Left hindlimb (tissue), 1 donor: ENCODE measurements around the gene FSTL5.

Source experiments
- DNase-seq: peaks from one replicate; pipeline ENCODE4 v3.0.0-alpha.2; 2018

FSTL5 gene

DNA sequence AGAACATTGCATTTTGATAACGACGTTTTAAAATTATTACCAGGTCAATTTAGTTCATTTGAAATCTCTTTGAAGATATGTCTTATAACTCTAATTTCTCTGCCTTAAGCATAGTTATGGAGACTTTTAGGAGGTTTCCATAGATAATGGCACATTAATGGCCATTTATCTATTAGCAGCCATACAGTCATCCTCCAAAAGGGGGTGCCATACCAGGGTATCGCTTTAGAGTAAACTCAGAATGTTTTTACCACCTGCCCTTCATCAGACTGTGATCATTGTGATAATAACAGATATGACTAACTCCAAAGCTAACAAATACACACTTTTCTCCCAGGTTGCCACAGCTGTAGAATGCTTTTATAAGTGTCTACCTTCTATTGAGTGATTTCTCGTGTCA is 461.5 kb downstream of the FSTL5 start:
- DNase-seq, result no peak

DNA sequence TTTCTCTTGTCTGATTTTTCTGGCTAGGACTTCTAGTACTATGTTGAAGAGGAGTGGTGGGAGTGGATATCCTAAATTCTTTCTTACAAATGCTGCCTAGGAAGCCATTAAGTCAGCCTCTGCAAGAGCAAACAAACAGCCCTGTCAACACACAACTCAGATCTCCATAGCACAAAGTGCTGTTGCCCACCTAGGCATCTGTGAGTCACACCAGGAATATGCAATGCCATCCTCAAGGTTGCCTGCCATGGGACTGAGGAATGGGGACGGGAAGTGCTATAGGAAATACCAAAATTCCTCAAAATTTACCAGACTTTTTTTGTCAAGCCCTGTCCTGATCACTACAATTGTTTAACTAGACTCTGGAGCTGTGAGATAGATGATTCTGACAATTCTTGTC is 466.9 kb downstream of the FSTL5 start:
- DNase-seq, result no peak

DNA sequence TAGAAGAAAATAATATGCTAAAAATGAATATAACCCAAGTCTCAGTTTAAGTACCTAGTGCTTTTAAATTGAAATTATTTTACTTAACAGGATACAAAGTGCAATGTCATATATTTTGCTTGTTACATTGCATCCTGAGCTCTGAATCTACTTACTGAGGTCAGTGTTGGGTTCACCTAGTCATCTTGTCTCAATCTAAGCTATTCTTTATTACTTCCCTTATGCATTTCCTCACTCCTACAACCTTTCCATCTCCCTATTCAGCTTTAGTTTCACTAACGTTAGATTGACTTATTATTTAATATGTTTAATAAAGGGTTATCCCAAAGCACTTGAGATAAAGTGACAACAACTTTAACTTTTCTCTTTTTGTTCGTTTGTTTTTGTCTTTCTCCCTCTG is 483.7 kb downstream of the FSTL5 start:
- DNase-seq, result no peak

DNA sequence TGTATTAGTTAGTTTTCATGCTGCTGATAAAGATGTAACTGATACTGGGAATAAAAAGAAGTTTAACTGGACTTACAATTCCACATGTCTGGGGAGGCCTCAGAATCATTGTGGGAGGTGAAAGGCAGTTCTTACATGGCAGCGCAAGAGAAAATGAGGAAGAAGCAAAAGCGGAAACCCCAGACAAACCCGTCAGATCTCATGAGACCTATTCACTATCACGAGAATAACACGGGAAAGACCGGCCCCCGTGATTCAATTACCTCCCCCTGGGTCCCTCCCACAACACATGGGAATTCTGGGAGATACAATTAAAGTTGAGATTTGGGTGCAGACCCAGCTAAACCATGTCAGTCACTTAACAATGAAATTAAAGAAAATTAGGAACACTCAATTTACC is 499.1 kb downstream of the FSTL5 start:
- DNase-seq, result no peak

DNA sequence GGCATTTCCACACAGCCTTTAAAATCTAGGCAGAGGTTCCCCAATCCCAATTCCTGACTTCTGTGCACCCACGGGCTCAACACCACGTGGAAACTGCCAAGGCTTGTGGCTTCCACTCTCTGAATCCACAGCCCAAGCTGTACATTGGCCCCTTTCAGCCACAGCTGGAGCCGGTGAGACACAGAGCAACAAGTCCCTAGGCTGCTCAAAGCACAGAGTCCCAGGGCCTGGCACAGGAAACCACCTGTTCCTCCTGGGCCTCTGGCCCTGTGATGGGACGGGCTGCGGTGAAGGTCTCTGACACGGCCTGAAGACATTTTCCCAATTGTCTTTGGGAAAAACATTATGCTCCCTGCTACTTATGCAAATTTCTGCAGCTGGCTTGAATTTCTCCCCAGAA is 500.0 kb downstream of the FSTL5 start:
- no peak for DNase-seq

DNA sequence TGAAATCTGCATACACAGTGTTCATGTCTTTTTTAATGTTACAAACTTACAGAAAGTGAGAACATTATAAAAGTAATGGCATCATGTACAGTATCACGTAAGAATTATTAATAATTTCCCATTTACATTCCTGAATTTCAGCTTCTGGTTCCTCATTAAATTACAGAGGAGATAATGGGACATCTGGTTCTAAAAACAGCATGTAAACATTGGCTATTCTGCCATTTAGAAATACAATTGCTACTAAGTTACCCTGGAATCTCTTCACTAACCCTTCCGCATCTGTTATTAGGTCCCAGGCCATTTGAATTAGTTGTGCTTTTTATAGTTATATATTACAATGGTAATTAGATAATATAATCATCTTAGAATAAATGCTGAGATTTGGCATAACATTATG is 505.1 kb downstream of the FSTL5 start:
- DNase-seq, result no peak

DNA sequence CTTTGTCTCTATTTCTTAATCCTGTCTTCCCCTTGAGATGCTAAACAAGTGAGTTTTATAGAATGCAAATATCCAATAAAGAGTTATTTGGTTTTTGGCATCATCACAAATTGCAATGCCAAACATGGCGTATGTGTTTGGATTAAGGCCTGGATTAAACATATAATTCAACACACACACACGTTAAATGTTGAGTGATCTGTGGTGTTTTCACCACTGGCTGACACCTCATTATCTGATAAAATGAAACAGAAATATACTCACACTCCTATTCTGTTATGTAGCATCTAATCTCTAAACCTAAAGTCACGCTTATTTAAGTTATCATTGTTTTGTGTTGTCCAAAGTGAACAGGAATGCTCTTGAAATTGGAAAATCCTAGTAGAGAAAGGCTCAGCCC is 506.2 kb downstream of the FSTL5 start:
- DNase-seq, result no peak

DNA sequence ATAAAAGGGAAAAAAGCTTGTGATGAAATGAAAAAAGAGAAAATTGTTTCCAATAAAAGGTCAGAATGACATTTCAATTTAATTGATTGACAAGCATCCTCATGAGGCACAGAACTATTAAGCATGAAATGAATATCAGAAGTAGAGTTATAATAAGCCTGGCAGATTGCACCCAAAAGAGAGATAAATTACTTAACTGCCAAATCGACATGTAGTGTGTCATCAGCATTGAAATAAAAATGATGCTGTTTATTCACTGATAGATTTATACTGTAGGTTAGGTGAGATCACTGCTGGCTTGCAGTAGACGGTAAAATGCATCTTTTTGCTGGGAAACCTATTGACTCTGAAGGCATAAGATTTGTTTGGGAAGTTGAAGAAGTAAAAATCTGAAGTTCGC is 507.2 kb downstream of the FSTL5 start:
- no peak for DNase-seq

DNA sequence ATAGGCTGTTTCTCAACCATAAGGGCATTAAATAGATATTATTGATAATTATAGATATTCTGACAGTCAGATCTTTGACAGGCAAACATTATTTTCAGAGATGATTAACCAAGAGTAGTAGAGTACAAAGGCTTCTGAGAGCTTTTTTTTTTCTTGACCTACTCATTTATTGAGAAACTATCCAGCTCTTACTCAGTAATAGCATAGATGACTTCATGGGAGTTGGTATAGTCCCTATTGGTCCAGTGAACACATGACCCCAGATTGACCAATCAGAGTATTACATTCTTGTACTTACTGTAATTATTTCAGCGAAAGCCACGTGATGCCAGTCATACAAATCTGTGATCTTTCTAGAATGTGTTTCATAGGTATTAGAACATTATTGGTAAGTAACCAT is 508.7 kb downstream of the FSTL5 start:
- no peak for DNase-seq

DNA sequence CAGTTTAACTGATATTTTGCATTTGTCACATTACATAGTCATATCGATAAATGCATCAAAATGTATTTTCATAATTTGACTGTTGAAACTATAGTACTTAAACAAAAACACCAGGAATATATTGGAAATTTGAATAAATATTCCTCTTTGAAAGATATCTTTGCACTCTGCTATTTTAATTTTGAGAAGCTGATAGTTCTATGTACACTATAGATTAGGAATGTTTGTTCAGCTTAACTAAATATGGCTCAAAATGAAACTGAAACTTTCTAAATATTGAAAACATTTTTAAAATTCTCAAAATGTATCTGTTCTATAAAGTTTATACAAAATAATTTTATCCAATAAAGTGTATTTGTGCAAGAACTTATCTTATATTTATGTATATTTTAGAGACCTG is 510.1 kb downstream of the FSTL5 start:
- no peak for DNase-seq

DNA sequence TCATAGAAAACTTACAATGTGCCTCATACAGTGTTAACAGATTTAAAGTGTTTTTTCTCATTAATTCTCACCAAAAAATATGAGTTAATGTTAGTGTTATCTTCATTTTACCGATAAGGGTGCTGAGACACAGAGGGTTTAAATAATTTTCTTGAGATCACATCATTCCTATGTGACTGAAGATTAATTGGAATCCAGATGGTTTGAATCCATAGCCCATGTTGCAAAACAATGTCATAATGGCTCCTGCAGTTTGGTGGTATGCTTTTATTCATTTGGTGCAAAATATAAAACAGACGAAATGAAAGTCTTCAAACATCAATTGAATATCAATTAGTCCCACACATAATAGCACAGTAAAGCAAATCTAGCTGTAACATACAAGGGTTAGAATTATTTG is 512.2 kb downstream of the FSTL5 start:
- no peak for DNase-seq

DNA sequence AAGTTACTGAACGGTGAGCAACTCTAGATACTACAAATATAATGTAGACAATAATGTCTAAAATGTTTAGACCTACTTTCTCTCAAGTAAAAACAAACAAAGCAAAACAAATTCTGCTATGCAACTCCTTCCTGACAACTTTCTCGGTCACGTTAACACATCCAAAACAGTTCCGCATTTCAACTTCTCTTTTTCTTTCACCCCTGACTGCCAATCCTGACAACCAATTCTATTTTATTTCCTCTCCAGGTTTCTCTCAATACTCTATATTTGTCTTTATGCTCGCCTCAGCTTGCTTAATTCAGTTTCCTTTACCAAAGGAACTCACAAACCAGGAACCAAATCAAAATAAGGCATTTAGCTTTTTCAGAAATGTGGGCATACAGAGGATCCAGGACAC is 513.0 kb downstream of the FSTL5 start:
- DNase-seq, result no peak

DNA sequence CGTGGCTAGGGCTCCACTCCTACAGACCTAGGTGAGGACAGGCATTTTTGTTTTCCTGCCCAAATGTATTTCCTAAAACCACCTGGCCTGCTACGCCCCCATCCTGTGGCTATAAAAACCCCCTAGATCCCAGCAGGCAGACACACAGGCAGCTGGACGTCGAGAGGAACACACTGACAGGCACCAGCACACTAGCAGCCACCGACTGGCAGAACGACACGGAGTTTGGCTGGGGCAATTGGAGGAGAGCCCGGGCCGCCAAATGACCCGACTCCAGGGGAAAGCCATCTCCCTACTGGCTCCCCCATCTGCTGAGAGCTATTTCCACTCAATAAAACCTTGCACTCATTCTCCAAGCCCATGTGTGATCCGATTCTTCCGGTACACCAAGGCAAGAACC is 516.0 kb downstream of the FSTL5 start:
- no peak for DNase-seq

DNA sequence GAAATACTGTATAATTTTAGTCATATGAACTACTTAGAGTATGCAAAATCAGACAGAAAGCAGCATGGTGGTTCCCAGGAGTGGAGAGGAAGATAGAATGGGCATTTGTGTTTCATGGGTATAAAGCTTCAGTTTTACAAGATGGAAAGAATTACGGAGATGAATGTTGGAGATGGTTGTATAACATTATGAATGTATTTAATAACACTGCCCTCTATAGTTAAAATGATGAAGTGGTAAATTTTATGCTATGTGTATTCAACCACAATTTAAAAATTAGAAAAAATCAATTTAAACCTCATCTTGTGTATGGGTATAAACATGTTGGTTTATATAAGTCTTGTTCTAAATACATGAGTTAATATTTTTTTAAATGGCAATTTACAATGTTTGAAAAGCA is 521.1 kb downstream of the FSTL5 start:
- no peak for DNase-seq

DNA sequence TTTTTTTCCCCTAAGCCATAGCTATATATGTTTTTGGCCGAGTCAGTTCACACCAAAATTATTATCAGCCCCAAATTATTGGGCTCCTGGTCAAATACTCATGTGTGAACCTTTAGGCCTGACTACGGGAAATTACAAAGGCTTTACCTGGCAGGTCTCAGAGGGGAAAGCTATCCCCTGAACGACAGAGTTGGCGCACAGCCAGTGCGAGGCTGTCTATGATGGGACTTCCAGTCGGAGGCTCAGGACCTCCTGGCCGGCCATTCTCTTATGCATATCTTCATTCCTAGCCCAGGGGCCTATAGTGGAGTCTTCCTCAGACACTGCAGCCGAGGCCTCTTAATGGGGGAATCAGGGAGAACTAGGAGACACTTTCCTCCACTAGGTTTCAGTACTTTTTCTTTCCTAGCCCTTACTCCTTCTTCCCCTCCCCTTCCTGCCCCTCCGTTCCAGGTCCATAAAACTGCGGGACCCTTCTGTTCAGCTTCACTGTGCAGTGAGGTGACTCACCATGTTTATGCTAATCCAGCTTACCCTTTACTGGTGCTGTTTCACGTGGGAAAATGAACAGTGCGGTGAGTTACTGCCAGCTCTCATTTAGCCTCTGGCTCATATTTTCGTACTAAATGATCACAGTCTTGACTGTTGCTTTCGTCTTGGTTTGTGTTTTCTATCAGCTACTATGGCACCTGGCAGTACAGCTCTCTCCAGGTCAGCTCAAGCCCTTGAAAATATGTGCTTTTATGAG is 533.9 kb downstream of the FSTL5 start:
- peak; percentile 23 for DNase-seq

DNA sequence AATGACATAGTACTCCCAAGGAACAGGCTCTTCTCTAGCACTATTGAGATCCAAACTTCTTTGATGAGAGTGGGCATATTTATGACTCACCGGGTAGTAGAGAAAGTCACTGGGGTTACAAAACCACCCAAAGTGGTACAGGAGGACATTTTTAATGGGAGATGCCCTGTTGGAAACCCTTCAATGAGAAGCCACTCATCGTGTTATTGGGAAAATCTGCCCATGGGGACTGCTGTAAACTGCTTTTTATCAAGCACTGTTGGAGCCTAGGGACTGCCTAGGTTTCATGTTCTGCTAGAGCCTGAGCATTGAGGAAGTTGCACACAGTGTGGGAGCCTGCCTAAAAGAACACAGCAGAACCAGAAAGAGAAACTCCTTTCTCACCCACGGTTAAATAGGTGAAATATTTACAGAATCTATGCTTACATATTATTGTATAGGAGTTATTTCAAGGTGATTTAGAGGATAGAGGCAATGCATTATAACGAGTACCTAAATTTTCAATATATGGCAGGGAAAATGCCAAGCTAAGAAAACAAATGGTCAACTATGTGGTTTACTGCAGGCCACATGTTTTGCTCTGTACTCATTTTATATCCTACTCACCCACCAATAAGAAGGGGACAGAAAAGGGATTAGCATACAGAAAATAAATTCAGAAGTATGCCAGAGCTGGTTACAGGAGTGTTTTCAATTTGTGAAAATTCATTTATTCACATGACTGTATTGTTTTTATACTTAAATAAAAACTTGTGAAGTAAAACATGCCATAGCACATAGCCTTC is 559.1 kb downstream of the FSTL5 start:
- no peak for DNase-seq

DNA sequence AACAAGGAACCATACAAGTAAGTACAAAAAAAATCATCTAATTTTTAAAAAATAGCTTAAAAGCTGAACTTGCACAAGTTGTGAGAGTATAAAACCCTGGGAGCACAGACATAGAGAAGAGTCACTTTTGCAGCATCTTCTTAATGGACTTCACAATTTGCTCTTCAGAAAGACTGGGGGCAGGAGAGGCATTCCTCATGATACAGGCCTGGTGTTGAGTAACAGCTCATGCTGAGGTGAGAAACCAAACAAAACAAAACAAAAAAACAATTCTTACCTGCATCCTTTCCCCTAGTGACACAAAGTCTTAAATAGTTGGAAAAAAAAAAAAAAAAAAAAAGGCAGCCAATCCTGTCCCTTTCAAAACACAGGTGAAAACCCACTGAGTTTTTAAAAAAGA is 562.8 kb downstream of the FSTL5 start:
- no peak for DNase-seq

DNA sequence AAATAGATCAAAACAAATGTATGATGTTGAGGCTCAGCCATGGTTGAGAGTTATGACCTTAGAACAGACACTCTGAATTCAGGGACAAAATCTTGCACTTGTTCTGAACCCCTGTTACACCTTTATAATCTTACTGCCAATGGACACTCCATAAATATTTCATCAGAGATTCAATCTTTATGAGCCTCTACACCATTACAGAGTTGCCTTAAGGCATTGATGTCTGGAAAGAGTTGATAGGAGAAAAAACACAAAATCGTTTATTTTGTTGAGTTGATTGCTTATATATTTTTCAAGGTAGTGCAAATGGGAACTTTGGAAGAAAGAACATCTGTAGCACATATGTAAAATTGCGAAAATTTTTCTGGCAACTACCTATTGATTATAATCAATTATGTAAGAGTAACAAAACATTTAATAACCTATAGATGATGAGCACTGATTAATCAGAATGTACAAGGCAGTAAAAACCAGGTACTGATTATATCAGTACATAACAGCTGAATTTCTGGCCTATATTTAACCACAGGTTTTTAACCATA is 568.5 kb downstream of the FSTL5 start:
- no peak for DNase-seq

DNA sequence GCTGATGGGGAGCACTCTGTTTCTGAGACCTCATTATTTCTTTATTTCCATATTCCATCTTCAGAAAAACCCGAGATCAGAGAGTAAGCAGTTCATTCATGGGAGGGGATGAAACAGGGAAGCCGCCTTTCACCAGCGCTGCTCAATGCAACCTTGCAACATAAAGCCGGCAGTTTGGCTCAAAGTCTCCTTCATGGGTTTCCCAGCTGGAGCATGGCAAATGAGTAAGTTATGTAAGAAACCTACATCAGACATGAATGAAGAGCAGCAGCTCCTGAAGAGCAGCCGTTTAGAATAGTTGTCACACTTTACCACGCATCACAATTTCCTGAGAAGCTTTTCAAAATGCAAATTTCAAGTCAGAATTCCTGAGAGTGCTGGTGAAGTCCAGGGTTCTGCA is 578.8 kb downstream of the FSTL5 start:
- no peak for DNase-seq

DNA sequence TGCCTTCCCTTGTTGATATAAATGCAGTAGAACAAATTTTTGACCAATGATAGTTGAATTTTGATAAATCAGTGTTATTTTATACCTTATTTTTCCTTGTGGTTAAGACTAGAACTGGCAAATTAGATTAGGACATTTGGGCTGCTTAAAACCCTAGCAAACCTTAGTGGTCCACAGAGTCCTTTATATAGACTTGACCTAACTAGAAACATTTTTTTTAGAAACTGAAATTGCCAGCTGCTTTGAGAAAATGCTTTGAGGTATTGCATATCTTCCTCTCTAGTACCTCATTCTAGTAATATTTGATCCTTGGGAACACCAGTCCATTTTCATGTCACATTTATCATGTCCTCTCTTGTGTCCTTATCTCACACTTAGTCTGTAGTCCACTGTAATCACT is 580.3 kb downstream of the FSTL5 start:
- no peak for DNase-seq

DNA sequence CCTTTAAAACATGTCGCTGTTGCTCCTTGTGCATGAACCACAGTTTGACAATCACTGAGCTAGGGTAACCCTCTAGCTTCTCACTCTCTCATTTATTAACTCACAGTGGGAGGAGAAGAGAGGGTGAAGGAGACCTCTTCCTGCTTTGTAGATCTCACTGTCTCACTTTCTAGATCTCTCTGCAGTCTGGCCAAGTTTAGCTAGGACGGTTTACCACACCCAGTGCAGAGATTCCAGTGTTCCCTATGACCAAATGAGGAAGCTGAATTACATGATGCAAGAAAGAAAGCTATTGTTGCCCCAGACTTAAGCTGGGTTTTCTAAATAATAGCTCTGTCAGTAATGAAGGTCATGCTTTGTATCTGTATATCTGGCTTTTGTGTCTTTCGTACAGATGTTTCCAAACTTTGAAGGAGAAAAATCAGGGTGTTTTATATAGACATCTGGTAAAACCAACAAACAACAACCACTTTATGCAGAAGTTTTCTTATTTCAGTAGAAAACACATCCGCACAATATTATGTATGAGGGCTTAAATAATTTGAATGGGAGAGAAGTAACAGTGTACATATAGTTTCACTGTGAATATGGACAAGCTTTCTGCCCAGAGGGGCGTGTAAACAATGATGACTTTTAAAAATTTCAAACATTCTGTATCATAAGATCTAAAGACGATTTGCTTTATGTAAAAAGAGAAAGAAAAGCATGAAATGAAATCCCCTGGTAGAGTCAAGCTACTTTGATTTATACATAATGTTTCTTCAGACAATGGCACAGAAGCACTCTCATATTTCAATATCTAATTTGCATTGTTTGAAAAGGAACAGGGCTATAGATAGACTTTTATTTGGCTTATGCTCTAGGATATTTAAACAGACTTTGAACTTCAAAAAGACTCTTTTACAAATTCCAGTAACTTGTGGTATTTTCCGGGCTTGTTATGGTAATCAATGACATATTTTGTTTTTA is 582.3 kb downstream of the FSTL5 start:
- DNase-seq, result no peak

DNA sequence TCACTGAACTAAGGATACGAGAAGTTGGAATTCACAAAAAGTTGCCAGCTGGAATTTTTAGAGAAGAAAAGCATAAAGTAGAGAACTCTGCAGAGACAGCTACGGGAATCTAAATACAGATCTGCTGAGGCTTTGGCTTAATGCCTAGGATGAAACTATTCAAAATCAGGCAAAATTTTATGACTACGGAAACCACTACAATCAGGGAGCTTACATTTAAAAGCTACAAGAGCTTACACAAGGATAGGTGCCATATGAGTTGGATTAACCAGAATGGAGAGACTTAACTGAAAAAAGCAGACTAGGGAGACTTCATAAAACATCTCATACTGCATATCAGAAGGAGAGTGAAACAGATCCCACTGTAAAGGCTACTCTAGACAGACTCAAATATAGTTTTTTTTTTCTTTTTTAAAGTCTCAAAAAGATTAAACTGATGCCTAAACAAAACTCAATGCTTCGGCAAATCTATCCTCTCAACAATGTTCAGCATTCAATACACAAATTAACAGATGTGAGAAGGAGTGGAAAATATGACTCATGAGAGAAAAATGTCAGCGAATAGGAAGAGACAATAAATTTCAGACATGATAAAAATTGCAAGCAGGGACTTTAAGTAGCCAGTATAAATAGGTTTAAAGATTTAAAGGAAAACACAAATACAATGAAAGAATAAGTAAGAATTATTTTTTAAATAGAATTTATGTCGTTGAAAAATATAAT is 586.1 kb downstream of the FSTL5 start:
- DNase-seq, result no peak

DNA sequence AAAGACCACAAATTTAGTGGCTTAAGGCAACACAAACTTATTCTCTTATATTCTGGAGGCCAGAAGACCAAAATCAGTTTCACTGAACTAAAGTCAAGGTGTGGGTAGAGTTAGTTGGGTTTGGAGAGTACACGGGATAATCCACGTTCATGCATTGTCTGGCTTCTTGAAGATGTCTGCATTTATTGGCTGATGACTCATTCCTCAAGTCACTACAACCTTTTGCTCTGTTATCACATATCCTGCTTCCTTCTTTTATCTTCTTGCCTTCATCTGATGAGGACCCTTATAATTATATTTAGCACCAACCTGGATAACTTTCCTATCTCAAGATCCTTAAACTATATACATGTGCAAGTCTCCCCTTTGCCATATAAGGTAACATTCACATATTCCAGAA is 590.0 kb downstream of the FSTL5 start:
- DNase-seq, result no peak
